GM19240 (cell line): ENCODE results near the gene KLRD1.
A peak's percentile ranks its signal among the peaks of the same experiment; 100 is the strongest.
"Not testable (repeated sequence)": the region's sequence is repeated elsewhere in the genome, so short reads cannot be mapped to it uniquely, and the experiment has no call there.

ENCODE experiments used
- DNase-seq: peaks from one replicate; pipeline ENCODE4 v3.0.0; 2011; ENCODE audit warnings: low spot score; ENCODE audit not compliant: insufficient read length

KLRD1 gene, protein sequence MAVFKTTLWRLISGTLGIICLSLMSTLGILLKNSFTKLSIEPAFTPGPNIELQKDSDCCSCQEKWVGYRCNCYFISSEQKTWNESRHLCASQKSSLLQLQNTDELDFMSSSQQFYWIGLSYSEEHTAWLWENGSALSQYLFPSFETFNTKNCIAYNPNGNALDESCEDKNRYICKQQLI

DNA sequence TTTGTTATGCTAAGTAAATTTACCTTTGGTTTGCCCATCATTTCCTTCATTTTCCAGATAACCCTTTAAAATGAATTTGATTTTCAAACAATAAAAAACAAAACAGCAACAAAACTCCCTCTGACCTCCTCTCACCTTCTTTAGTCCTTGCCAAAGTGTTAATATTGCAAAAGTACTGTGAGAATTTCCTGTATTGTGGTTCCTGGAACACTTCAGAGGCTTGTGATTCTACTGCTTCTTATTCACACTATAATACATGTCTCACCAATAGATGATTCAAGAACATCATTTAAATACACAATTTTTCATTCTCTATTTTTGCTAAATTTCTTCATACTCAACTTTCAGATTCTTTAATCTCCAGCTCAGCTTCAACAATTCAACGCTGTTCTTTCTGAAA is at the start of gene KLRD1:
Gene KLRD1, plus strand, starts transcription at position 241 of the 400 bp plus-strand sequence. CDS start 208 bp downstream, outside the sequence.
- DNase-seq = no peak

DNA sequence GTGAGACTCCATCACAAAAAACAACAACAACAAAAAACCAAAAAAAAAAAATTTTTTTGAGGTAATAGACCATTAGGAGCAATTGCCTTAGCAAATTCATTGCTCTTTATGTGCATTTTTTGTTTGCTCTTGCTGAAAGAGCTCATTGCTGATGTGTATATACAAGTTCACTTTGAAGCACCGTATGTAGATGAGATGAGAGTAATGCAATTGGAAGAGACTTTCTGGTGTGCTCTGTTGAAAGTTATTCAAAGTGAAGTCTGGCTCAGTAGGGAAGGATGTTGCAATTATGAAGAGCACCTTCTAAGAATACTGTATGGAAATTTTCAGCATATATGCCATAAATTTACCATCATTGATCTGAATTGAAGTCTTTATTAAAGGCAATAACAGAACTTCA is 46.7 kb upstream of the KLRD1 start:
- DNase-seq = no peak

DNA sequence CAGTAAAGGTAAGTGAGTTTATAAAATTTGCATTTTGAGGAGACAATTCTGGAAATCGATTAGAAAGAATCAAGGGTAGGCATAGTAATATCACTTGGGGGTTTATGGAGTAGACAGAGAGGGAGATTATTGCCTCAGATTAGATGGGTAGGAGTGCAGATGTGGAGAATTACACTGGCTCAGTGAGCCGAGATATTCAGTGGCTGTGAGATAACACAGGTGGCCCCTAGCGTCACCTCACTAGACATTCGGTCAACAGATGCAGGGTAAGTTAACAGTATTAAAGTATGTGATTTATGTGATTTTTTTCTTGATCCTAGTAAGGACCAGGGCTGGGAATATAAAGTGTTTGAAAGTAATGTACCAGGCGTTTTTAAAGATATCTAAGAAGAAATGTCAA is 39.6 kb upstream of the KLRD1 start:
- no peak for DNase-seq

DNA sequence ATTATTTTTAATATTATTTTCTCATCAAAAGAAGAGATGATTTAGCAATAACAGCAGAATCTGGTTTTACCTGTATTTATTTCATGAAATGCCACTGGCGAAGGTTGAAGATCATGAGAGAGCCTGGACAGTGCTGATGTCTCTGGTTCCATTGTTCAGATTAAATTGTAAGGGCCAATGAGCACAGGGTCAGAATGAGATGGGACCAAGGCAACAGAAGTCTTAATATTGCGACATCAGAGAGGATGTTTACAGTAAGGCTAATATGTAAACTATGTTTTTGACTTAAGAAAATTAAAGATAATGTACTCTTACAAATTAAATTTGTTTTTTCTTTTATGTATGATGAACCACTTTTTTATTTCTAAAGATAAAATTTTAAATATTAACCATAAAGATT is 35.2 kb upstream of the KLRD1 start:
- no peak for DNase-seq

DNA sequence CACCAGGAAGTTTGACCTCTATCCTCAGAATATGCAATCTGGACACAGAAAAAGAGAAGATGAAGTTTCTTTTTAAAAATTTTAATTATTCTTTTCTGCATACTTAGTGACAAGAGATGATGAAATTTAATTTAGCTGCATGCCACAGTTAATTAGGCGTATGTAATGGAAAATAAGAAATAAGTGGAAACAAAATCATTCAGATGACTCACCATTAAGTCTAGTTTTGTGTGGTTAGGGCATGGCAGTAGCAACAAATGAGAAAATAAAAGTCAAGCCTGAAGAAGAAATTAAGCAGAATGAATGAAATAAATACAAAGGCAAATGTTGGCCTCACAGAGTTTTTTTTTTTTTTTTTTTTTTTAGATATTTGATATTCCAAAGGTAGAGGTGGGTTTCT is 30.9 kb upstream of the KLRD1 start:
- no peak for DNase-seq

DNA sequence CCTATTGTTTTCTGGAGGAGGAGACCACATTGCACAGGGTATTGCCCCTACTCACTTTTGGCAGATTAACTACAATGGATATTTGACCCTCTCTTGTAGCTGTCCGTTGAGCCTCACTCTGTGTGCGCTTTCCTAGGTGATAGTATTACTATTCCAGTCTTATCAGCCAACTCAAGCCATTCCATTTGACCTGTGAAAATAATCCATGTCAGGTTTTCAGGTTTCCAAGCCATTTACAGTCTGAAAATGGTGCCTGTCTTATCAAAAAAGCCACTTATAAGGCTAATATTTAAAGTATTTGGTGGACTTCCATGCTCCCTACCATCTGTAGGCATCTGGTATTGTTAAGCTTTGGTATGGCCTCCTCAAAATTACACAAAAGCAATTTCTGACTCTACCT is 29.6 kb upstream of the KLRD1 start:
- DNase-seq = no peak

DNA sequence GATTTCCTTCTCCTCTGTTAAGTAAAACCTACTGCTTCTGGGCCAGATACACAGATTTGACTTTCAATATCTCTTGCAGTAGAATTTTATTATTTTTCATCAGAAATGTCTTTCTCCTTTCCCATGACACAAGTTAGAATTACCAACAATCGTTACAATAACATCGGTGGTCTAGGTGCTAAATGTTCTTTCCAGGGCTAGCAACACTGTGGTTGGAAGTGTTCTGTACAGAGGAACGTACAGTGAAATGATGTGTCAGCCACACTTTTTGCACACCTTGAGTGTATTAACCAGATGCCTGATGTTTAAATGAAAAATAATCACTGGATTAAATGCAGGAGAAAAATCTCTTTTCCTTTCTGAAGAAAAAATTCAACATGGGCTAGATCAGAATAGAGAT is 27.7 kb upstream of the KLRD1 start:
- DNase-seq = no peak

DNA sequence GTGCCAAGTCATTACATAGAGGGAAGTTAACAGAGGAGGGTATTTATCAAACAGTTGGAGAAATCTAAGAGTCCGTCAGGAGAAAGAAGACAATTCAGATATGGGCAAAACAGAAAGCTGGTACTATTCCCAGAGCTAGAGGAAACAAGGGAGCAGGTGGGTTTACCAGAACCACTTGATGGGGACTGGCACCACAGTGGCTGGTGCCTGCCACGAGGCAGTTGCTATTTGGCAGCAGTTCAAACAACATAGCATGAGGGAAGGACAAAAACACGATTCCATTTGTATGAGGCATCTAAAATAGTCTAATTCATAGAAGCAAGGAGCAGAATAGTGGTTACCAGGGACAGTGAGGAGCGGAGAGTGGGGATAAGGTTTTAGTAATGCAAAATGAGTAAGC is 24.6 kb upstream of the KLRD1 start:
- DNase-seq = no peak

DNA sequence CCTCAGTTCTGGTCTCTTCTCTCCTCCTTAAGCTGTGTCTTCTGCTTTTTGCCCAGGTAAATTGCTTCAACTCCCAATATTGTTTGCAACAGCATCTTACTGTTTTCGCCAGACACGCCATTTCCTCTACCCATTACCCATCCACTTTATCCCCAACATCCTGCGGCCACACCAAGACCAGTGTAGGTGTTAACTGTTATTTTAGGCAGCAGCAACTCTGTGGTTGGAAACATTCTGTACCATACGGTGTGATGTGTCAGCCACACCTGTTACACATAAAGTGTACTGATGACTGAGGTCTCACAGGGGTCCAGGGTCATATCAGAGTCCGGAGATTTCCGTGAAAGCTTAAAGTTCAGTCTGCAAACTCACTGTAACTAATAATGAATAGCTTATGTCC is 21.8 kb upstream of the KLRD1 start:
- no peak for DNase-seq

DNA sequence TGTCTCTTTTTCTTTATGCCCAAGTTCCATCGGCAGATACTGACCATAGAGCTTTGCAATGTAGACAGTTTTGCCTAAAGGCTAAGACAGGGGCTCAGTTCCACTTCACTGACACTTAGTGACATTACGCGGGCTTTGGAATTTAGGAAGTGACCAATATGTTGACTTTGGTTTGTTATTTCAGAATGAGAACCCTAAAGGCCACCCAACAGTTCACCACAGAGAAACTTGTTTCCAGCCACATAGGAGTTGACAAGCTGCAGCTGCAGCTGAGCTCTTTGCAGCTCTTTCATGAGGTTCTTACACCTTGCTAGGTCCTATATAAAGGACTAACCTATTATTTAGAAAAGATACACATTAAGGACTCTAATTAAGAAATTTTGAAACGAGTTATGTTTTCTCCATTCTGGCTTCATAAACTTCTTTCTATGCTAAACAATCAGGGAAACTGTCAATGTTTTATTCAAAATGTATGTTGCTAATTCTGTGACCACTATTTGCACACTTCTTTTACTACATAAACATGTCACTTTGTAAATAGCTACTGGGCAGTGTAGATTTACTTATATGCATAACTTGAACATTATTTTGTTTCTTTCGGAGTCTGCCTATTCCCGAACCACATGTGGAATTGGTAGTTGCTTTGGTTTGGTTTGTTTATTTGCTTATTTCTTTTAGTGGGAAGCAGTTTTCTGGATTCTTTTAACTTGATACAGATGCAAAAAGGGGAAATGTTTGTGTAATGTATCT is 18.5 kb upstream of the KLRD1 start:
- DNase-seq = no peak

DNA sequence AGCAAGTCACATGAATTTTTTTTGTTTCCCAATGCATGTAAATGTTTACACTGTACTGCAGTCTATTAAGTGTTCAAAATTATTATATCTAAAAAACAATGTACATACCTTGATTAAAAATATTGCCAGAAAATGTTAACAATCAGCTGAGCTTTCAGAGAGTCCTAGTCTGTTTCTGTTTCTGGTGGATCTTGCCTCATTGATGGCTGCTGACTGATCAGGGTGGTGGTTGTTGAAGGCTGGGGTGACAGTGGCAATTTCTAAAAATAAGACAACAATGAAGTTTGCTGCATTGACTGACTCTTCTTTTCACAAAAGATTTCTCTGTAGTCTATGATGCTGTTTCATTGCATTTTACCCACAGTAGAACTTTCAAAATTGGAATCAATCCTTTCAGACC is 16.6 kb upstream of the KLRD1 start:
- no peak for DNase-seq

DNA sequence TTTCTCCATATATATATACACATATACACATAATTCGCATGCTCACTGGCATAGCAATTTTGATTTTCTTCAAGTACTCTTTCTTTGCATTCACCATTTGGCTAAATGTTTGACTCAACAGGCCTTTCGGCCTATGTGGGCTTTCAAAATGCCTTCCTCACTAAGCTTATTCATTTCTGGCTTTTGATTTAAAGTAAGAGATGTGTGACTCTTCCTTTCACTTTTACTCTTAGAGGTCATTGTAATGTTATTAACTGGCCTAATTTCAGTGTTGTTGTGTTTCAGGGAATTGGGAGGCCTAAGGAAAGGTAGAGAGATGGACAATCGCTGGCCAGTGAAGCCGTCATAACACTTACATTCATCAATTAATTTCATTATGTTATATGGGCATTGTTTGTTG is 14.5 kb upstream of the KLRD1 start:
- DNase-seq = no peak

DNA sequence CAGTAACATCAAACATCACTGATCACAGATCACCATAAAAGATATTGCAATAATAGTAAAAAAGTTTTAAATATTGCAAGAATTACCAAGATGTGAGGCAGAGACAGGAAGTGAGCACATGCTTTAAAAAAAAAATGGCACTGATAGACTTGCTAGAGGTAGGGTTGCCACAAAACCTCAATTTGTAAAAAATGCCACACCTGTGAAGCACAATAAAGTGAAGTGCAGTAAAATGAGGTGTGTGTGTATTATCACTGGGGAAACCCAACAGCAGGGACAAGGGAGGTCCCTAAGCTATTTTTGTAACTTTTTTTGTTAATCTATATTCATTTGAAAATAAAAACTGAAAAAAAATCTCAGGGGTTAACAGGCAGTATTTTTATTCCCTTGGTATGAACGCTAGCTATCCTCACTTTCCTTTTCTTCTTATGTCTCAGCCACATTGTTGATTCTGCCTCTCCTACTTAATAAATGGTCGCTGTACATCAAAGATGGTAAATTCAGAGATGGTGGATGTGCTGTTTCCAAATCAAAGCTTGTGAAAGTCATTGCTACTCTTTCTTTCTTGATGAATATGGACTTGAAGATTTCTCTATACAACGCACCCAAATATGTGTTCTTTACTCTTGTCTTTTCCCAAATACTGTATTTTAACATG is 14.0 kb upstream of the KLRD1 start:
- no peak for DNase-seq

DNA sequence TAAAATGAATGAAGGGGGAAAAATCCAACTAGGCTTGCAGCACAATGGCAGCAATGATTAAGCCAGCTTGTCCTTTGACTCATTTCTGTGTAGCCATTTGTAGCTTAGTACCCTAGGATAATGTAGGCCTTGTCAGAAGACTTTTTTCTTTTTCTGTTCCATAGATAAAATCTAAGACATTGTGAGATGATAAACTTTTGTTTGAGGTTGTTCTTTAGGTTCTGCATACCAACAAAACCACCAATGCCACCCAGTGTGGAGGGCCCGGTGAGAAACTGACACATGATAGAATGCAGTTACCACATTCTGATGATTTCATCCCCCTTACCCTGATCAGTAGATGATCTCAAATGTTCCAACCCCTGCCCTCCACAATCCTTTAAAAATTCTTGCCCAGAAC is 6.6 kb upstream of the KLRD1 start:
- DNase-seq = no peak

DNA sequence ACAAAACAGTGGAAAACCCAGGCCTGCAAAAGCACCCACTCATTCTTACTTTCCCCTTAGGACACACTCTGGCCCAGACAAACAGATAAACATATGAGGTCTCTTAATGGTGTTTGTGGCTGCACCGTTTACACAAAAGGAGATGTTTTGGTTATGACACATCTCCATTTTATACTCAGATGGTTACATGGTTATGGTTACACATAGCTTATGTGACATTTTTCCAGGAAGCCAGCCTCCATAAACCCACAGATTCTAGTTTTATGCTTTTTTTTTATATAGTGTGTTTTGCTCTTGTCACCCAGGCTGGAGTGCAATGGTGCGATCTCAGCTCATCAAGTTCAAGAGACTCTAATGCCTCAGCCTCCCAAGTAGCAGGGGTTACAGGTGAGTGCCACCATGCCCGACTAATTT is 3.5 kb upstream of the KLRD1 start:
- DNase-seq = no peak

DNA sequence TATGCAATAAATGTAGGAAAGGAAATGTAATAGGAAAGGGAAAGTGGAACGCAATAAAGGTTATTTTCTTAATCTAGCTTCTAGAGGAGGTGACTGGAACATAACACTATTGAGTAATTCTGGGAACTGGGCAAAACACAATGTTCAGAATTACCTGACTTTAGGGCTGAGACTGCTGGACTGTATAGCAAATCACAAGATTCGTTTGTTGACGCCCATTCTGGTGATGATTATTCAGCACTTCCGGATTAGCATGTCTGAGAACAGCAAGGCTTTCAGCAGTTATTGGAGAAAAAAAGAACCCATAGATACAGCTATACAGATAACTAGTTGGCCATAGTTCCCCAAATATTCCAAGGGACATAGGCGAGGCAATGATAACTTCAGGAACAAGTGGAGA is 2.3 kb upstream of the KLRD1 start:
- DNase-seq = no peak

DNA sequence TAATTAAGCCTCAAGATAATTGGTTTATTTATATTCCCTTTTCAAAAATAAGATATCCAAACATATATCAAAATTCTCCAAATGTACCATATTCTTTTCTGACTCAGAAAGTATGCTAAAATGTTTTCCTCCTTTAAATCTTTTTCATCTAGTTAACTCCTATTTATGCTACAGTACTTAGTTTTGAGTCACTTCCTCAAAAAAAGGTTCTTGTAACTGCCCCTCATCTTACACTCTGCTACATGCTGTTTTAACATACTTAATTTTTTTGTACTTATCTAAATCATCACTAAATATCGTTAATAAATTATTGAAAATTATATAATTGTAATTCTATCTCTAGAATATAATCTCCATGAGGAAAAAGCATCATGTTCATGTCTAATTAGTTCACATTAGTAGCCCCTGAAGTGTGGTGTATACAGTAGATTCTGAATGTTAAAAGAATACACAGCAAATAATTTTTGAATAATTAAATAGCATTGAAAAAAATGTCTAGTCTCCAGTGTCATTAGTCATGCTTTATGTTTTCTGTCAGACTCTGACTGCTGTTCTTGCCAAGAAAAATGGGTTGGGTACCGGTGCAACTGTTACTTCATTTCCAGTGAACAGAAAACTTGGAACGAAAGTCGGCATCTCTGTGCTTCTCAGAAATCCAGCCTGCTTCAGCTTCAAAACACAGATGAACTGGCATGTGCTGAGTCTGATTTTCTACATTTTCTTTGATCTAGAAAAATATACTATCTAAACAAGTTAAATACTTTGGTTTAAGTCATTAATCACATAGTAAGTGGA is 3.5 kb downstream of the KLRD1 start:
- no peak for DNase-seq

DNA sequence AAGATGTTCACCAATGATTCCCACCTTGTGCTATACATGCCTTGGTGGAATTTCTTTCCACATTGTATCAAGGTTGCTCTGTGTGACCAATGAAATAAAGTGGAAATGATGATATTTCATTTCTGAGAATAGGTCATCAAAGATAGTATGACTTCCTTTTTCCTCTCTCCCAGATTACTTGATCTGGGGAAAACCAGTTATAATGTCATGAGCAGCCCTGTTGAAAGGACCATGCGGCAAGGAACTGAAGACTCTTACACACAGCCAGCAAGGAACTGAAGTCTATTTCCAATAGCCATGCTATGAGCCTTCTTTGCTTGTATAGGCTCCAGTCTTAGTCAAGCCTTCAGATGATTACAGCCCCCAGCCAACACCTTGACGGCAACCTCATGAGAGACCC is 11.7 kb downstream of the KLRD1 start:
- DNase-seq = no peak

DNA sequence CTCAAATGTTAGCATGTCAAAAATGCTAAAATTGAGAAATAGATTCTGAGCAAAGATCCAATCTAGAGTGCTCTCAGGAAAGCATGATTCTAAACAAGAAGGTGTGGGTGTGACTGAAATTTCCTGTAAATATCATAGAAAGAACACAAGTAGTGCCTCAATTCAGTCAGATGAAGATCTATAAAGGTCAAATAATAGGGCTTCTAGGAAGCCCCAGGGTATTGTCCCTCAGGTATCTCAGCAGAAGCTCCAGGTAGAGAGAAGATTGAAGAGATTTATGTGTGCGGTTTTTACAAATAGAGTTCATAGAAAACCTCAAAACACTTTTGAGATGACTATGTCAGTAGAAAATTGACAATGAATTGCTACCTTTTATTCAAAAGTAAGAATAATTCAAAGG is 13.0 kb downstream of the KLRD1 start:
- no peak for DNase-seq

DNA sequence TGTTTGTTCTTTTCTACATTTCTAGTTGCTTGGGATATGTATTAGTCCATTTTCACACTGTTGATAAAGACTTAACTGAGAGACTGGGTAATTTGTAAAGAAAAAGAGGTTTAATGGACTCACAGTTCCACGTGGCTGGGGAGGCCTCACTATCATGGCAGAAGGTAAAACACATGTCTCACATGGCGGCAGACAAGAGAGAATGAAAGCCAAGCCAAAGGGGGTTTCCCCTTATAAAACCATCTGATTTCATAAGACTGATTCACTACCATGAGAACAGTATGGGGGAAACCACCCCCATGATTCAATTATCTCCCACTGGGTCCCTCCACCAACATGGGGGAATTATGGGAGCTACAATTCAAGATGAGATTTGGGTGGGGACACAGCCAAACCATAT is 21.0 kb downstream of the KLRD1 start:
- DNase-seq = not testable (repeated sequence)

DNA sequence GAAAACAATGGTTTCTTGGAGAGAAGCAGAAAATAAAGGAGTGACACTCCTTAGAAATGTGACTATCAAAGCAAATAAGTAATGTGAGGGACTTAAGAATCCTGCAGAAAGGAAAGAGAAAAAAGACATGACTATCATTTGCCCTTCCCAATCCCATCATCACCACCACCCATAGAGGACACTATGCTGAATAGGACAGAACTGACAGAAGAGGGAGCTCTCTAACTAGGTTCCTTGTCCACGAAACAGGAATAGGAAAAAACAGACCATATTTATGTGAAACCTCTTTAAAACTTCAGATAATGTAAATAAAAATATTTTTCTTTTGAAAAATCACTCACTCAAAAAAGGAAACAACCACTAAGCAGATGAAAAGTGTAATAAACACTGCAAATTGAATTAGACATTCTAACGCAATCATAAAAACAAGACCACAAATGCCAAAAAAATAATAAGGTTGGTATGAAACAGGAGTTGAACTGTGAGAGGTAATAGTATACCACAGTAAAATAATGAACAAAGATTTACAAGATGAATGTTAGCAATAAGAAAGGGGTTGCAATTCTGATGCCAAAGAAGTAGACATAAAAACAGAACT is 24.1 kb downstream of the KLRD1 start:
- peak; percentile 13 for DNase-seq

DNA sequence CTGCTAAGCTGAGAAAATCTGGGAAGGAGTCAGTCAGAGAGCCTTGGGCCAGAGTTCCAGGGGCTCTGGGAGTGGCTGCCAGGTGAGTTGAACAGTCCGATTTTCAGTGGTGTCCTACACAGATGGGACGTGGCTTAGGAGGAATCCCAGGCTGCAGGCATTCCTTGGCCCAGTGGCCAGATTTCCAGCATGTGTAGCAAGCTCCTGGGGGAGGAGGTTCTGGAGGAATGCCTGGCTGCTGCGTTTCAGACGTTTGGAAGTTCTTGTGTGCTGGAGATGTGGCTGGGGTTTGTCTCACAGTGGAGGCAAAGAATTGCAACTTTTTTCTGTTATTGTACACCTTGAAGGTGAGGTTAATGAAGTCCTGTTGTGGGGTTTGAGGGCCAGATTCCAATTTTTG is 28.5 kb downstream of the KLRD1 start:
- not testable (repeated sequence) for DNase-seq
